NK-92 (cell line): ENCODE results near the gene LYZL4.

ENCODE experiments used
- DNase-seq: peaks from one replicate; lab custom pipeline; 2025; ENCODE audit not compliant: unreplicated experiment; lab: John Stamatoyannopoulos, UW

Gene LYZL4

GRCh38 chr3:42375121-42375800 is 35.1 kb downstream of the LYZL4 start:
- DNase-seq: no peak

- DNase-seq: no peak
Observed at GRCh38 chr3:42371776-42372175, 38.6 kb downstream of the LYZL4 start.

- DNase-seq: no peak
Observed at GRCh38 chr3:42369832-42370231, 40.6 kb downstream of the LYZL4 start.

DNA sequence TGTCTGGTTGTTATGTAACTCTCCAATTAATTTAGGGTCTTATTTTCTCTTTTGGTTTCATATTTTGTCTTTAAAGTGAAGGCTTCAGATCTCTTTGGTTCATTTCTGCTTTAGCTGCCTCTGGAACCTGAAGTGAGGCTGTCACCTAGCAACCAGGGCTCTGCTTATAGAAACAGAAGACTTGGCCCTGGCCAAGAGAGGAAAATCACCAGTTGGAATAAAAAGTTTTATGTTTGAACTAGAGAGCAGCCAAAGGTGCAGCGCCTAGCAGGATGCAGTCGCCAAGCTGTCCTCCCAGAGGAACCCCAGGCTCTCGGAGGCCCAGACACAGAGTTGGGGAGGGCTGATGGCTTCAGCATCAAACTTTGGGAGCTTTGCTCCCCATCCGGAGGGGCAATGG is 41.1 kb downstream of the LYZL4 start:
- DNase-seq: no peak

- DNase-seq: no peak
Observed at GRCh38 chr3:42368861-42369260, 41.5 kb downstream of the LYZL4 start.

- DNase-seq: no peak
Observed at GRCh38 chr3:42367903-42368302, 42.5 kb downstream of the LYZL4 start.

DNA sequence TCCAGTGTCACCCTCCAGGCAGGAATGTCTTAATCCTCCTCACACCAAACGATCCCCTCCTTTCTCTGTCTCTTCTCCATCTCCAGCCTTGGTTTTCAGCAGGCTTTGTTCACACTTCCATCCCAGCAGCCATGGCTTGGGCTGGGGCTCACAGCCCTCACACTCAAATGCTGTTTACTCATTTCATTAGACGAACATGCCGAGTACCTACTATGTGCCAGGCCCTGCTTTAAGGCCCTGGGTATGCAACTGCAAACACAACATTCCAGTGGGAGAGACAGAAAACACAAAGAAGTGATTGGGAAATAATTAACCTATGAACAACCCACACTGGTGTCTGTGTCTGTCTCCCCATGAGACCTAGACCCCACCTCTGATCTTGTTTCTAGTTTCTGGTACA is 43.9 kb downstream of the LYZL4 start:
- DNase-seq: no peak

GRCh38 chr3:42357335-42357734 is 53.1 kb downstream of the LYZL4 start:
- no peak for DNase-seq

- no peak for DNase-seq
Observed at GRCh38 chr3:42355612-42356011, 54.8 kb downstream of the LYZL4 start.

- DNase-seq: no peak
Observed at GRCh38 chr3:42353631-42354030, 56.8 kb downstream of the LYZL4 start.

DNA sequence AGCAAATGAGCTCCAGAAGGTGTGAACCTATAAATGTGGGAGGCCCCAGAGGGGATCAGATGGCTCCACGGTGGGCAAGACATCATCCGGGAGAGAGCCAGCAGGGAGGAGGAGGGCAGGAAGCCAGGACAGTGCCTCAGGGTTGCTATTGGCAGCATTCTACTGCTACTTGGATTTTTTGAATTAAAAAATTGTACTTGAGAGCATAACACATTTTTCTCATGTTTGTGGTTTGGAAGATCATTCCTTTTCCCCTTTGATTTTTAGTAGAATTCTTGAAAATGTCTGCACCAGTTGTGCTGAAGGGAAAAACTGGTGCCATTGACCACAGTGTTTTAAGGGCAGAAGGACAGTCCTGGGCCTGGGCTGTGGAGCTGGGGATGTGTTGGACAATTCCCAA is 59.2 kb downstream of the LYZL4 start:
- no peak for DNase-seq

DNA sequence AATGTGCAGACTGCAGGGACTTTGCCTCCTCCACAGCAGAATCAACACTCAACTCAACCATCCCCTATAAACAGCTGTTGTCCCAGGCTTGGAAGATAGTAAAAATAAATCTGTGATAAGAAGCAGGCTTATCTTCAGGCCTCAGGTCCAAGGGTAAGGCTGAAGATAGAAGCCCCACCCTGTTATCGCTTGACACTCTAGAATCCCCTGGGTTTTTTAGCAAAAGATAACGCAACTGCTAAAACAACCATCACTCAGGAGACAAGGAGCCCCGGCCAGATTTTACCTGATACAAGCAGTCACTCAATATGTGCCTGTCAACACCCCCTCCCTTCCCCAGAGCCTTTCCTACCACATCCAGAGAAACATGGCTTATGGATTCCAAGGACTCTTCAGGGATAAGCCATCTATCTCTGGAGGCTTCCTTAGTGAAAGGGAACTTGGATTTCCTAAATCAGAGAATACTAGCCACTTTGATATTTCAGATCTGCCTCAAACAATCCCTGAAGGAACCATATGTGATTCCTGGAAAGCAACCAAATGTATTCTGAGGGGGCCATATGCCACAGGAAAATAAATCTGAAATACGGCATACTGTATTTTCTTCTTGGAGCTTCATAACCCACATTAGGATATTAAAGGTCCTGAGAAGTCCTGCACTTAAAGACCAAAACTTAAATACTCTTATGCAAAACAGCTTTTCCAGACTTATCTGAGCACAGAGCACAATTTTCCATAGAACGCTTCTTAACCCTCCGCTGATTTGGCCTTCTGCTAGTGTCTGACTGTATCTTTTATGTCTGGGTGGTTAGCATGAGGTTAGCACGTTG is 60.4 kb downstream of the LYZL4 start:
- no peak for DNase-seq

DNA sequence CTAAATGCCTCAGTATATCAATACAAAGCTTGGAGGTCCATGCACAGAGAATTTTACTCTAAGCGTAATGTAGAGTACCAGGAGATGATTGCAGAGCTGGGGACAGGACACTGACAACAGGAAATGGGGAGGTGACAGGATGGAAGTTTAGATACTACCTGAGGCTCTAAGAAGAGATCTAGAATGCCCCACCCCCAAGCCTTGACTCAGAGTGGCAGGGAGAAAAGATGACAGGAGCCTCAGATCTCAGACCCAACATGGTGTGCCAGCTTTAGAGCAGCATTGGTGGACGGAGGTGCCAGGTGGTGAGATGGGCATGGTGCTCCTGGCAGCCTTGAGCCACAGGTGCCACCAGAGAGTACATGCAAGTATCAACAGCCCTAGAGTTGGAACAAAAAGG is 62.5 kb downstream of the LYZL4 start:
- DNase-seq: no peak
